HAP-1 (cell line): Measurements from ENCODE around the gene COL13A1.

Experiments used
- DNase-seq, 2 experiments: peaks; one replicate each; pipeline ENCODE4 v3.0.0-alpha.2; 2016 to 2020; ENCODE audit warnings: low spot score in 2 of 2
- H3K27me3 ChIP-seq: fragments of 250-450 bp; sonication (Bioruptor Pico); 2 replicates; pipeline ENCODE4 v1.5.1; 2020; ENCODE audit warnings: low read depth, mild to moderate bottlenecking, moderate library complexity
- H3K36me3 ChIP-seq: fragments of 250-450 bp; sonication (Bioruptor Pico); replicated peaks from 2 replicates; pipeline ENCODE4 v1.5.1; 2020; ENCODE audit warnings: mild to moderate bottlenecking
- H3K4me1 ChIP-seq: fragments of 250-450 bp; sonication (Bioruptor Pico); 2 replicates; pipeline ENCODE4 v1.5.1; 2020; ENCODE audit warnings: mild to moderate bottlenecking
- H3K4me3 ChIP-seq: fragments of 250-450 bp; sonication (Bioruptor Pico); 2 replicates; pipeline ENCODE4 v1.5.1; 2020; ENCODE audit warnings: mild to moderate bottlenecking, moderate library complexity
- H3K9me3 ChIP-seq: fragments of 250-450 bp; sonication (Bioruptor Pico); 2 replicates; pipeline ENCODE4 v1.5.1; 2020; ENCODE audit warnings: mild to moderate bottlenecking, moderate library complexity
- in situ Hi-C: fragments of 300-500 bp; cut with MboI; formaldehyde crosslinking; loops from 3 replicates; pipeline ENCODE4 v1.14.3; 2020; ENCODE audit warnings: low sequenced_read_pairs, inconsistent platforms, mixed read lengths

The COL13A1 gene

GRCh38 chr10:69976795-69977546 is 175.3 kb downstream of the COL13A1 start:
- in situ Hi-C loops: no loop called here
- peaks cover 30% of the 10 kb centered on the region for H3K27me3 ChIP-seq
- H3K4me3 ChIP-seq: no peak overlapping the region
- H3K36me3 ChIP-seq: no peaks in the 10 kb centered on the region
- H3K4me1 ChIP-seq: no peaks in the 10 kb centered on the region
- no peak for DNase-seq
- no peaks in the 10 kb centered on the region for H3K9me3 ChIP-seq

GRCh38 chr10:69979174-69979573 is 177.5 kb downstream of the COL13A1 start:
- Histone ChIP-seq H3K9me3 (no peaks in the 10 kb centered on the region), H3K4me3 (no peak overlapping the region), H3K36me3 (no peaks in the 10 kb centered on the region), H3K27me3 (peaks cover 19% of the 10 kb centered on the region), H3K4me1 (no peaks in the 10 kb centered on the region)
- in situ Hi-C loops: no loop called here
- DNase-seq: no peak

- in situ Hi-C loops: no loop called here
- no peaks in the 10 kb centered on the region for H3K4me1 ChIP-seq
Measured at GRCh38 chr10:69980672-69981071, 179.0 kb downstream of the COL13A1 start.

DNA sequence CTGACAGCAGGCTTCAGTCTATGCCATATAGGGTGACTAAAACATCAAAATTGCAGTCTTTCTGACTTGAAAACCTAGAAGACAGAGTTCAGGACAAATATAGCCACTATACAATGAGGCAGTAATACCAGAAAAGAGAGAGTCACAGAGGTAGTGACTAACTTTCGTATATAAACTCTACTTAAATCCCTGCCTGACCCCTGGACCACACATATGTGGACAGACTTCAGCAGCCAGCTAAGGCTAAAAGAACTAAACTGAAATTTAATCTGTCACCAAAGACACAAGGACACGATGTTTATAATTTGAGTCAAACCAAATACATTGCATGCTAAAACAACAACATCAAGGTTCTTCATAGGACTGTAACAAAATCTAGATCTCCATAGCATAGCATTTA is 186.4 kb downstream of the COL13A1 start:
- Histone ChIP-seq H3K9me3 (no peaks in the 10 kb centered on the region), H3K4me1 (no peaks in the 10 kb centered on the region), H3K4me3 (no peak overlapping the region), H3K36me3 (no peaks in the 10 kb centered on the region), H3K27me3 (peaks cover 28% of the 10 kb centered on the region)
- in situ Hi-C loops: no loop called here
- DNase-seq: no peak

More at GRCh38 chr10:69980672-69981071, 179.0 kb downstream of the COL13A1 start:
- H3K27me3 ChIP-seq: peaks cover 11% of the 10 kb centered on the region
- DNase-seq: no peak
- no peaks in the 10 kb centered on the region for H3K36me3 ChIP-seq
- H3K9me3 ChIP-seq: no peaks in the 10 kb centered on the region
- no peak overlapping the region for H3K4me3 ChIP-seq

DNA sequence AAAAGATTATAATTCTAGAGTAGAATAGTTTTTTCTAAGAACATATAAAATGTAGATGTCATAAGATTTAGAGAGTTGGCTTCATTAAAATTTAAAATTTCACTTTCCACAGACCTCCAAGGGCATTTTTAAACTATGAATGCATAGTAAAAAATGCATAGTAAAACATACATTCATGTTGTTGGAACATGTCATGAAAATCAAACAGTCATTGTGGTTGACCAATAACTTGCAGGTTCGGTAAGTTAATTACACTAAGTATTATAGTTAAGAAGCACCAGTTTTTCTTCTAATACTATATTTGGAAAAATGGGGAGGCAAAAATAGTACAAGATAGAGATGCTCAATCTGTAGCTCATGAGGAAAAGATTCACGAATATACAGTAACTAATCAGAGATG is 189.4 kb downstream of the COL13A1 start:
- H3K36me3 ChIP-seq: no peaks in the 10 kb centered on the region
- DNase-seq: no peak
- H3K9me3 ChIP-seq: no peaks in the 10 kb centered on the region
- in situ Hi-C loops: no loop called here
- H3K27me3 ChIP-seq: peaks cover 28% of the 10 kb centered on the region
- no peaks in the 10 kb centered on the region for H3K4me1 ChIP-seq
- H3K4me3 ChIP-seq: no peak overlapping the region

DNA sequence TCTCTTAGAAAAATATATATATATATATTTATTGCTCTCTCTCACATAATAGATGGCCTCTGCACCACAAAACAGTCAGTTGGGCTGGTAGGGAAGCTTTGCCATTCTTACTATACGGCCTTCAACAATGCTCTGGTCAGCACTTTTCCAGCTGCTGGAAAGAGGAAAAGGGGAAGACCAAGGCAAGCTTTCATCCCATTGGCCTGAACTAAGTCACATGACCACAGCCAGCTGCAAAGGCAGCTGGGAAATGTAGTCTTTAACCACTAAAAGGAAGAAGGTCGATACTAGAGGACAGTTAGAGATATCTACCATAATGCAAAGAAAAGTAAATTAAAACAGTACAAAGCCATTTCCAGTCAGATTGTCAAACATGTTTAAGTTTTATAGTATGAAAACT is 192.6 kb downstream of the COL13A1 start:
- DNase-seq: peak; percentile 26 to 41
- H3K27me3 ChIP-seq: peaks cover 12% of the 10 kb centered on the region
- no peak overlapping the region for H3K4me3 ChIP-seq
- H3K36me3 ChIP-seq: no peaks in the 10 kb centered on the region
- no peaks in the 10 kb centered on the region for H3K4me1 ChIP-seq
- no peaks in the 10 kb centered on the region for H3K9me3 ChIP-seq
- in situ Hi-C loops: no loop called here

DNA sequence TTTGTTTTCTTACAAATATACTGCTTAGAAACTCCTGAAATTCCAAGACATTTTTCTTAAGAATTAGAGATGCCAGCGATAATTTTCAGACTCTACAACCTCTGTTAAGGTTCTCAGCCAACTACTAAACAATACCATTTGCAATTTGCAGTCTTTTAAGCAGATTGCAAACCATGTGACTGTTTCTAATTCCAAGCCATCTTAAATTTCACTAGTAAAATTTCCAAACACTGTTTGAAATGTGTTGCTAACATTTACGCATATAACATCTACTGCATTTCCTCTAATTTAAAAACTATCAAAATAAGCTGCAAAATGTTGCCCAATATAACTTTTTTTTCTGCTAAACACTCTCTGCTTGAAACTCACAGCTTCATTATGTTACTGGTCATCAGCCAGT is 194.9 kb downstream of the COL13A1 start:
- in situ Hi-C loops: no loop called here
- H3K9me3 ChIP-seq: no peaks in the 10 kb centered on the region
- H3K36me3 ChIP-seq: no peaks in the 10 kb centered on the region
- no peaks in the 10 kb centered on the region for H3K4me1 ChIP-seq
- no peak overlapping the region for H3K4me3 ChIP-seq
- no peak for DNase-seq
- H3K27me3 ChIP-seq: peaks cover 5% of the 10 kb centered on the region

DNA sequence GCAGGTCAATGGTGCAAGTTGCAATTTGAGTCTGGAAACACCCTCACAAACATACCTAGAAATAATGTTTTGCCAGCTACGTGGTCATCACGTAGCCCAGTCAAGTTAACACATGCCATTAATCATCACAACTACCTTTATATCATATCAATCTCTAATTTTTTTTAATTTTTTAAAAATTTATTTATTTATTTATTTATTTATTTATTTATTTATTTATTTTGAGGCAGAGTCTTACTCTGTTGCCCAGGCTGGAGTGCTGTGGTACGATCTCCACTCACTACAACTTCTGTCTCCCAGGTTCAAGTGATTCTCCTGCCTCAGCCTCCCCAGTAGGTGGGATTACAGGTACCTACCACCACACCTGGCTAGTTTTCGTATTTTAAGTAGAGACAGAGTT is 198.6 kb downstream of the COL13A1 start:
- Histone ChIP-seq H3K9me3 (no peaks in the 10 kb centered on the region), H3K27me3 (peaks cover 5% of the 10 kb centered on the region), H3K4me3 (no peak overlapping the region), H3K4me1 (no peaks in the 10 kb centered on the region), H3K36me3 (no peaks in the 10 kb centered on the region)
- in situ Hi-C loops: no loop called here
- DNase-seq: no peak

DNA sequence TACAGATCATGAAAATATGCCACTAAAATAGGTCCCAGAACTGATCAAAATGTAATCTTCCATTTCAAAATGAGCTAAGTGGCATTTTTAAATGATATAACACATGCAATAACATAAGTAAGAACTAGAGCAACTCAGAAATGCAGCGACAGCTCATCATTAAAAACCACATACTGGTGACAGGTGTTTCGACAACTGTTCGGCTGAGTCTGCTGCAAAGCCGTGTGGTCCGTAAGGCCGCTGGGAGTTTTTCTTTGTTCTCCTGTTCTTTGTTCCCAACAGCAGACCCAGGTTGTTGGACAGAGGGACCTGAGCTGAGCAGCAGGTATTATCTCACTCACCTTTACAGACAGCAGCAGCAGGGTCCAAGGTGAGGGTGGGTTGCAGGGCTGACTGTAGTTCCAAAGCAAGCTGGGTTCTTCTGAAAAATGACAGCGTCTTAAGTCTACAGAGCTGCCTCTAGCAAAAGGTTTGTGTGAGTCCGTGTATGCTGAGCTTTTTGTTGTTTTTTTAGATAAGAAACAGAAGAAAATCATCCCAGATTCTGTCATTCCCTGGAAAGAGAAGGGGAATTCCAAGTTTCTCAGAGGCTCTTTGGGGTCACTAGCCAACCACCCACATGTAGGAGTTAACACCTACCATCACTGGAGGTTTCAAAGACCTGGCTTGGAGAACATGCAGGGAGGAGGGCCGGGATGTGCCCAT is 205.6 kb downstream of the COL13A1 start:
- Histone ChIP-seq H3K4me1 (no peaks in the 10 kb centered on the region), H3K9me3 (no peaks in the 10 kb centered on the region), H3K4me3 (no peak overlapping the region), H3K36me3 (no peaks in the 10 kb centered on the region), H3K27me3 (peaks cover 12% of the 10 kb centered on the region)
- in situ Hi-C loops: no loop called here
- no peak for DNase-seq
